ENCODE results near the gene VILL. TPM values are rescaled to one million over a fixed set of nuclear protein-coding genes. Genes with fewer than 3 reads are reported as not detected.

VILL gene
- 4.0 TPM for polyA plus RNA-seq (2013, experiment 1 of 2; ENCODE audit: insufficient read length)
- 2.3 TPM for polyA plus RNA-seq (2013, experiment 2 of 2; ENCODE audit: insufficient read length)

GRCh38 chr3:37990527-37990926, at the start of gene VILL:
Gene VILL, plus strand, starts transcription at chr3:37990786. Its CDS starts 2,887 bp downstream, at chr3:37993673.
- peak; percentile 11 for DNase-seq

- DNase-seq, result no peak
Observed at GRCh38 chr3:37941608-37942508, 48.7 kb upstream of the VILL start.

DNA sequence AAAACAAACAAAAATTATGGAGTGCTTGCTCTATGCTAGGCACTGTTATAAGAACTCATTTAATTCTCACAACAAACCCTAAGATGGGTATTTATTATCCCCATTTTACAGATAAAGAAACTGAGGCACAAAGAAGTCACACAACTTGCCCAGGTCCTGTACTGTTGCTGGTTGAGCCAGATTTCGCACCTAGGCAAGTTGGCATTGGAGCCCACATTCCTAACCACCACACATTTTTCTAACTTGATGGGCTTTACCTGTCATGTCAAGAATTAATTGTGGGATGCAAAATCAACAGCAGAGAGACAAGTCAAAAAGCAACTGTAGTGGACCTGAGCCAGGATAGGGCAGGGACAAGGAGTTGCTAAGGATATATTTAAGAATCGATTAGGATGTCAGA, 47.9 kb upstream of the VILL start:
- DNase-seq, result no peak

- no peak for DNase-seq
Observed at GRCh38 chr3:37943126-37943525, 47.5 kb upstream of the VILL start.

DNA sequence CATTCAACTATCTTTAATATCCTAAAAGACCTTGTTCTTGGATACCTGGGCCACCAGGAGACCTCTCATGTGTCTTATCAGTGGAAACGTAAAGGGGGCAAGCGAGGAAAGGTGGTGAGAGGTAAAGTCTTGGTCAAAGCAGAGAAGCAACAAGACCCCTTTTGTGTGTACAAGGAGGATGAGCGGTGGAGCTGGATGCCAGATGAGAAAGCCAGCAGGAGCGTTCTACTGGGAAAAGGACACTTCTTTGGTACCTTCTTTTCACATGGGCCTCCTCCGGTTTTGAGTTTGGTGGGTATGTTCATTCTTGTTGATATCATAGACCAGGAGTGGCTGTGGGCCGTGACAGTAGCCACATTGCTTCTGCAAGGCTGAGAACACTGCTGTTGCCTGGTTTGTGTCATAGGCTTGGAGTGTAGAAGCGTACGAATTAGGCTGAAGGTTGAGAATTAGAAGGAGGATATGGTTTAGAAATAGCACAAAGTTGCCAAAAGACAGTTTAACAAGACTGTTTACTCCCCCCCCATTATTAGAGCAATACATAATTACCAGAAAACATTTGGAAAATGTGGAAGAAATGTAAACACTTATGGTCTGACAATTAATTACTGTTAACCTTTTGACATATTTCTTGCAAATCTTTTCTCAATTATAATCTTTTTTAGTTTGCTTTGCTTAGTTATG, 46.8 kb upstream of the VILL start:
- no peak for DNase-seq

GRCh38 chr3:37944391-37944842, 46.2 kb upstream of the VILL start:
- DNase-seq, result no peak

DNA sequence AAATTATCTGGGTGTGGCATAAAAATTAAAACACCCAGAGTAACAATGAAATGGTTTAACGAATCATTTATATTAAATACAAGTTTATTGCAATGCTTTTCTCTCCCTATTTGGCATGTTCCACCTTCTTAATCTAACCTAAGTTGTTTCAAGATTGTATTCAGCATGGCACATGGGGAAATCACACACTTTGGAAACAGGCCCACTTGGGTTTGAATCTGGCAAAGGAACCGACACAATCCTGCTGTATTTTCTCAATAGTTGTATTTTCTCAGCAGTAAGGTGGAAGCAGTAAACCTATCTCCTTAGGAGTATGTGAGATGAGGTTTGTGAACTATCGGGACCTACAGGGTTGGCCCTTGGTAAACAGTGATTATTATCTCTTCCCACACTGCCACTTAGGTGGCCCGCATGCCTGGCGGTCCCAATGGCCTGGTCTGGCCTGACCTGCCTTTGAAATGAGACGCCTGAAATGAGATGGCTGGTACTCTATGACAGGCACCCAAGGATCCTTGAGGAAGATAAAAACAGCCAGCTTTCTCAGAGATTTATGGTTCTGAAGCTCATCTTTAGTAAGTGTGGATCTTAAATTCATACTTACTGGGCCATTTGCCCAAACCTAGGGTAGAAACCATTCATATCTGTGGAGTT, 45.3 kb upstream of the VILL start:
- DNase-seq, result peak; percentile 18

GRCh38 chr3:37945807-37946530, 44.6 kb upstream of the VILL start:
- peak; percentile 86 for DNase-seq

GRCh38 chr3:37946531-37946889, 44.1 kb upstream of the VILL start:
- DNase-seq, result no peak

DNA sequence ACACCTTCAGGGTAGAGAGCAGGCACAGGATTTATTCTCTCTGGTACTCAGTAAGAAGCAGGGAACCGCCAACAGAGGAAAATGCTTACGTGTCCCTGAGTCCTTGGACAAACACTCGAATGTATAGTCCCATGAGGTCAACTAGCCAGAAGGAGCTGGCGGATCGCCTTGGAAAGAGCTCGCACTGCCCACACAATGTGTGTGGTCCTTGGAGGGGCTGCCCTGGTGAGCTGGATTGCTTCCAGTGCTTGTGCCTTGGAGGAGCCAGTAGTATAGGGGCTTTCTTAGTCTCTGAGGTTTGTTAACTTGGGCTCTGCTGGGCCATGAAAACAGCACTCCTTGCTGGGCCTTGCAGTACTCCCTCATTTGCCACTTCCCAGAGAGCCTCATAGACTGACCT, 40.7 kb upstream of the VILL start:
- DNase-seq, result peak; percentile 58

DNA sequence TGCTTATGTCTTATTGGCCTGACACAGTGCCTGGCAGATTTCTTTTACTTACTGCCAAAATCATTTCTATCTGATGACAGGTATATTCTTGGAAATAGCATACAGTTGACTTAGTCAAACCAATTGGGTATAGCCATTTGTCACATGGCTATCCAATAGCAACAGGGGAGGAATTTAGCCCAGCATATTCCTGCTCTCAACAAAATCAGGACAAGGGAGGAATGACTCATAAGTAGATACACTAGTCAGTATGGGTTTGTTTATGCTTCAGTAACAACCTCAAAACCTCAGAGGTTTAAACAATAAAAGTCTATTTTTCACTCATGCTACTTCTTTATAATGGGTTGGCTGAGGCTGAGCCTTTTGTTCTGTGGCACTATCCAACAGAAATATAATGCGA, 38.0 kb upstream of the VILL start:
- DNase-seq, result peak; percentile 34

DNA sequence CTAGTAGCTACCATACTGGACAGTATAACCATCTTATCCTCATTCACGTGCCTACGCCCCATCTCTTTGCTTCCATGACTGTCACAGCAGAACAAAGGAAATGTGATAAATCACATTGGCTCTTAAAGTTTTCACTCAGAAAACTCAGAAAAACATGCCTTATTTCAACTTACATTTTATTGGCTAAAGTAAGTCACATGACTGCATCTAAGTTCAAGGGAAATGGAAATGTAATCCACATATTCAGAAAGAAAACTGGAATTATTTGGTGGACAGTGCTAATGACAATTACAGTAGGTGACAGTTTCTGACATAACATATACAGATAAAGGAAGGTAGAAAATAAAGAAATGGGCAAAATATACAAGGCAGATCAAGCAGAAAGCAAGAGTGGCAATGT, 37.4 kb upstream of the VILL start:
- no peak for DNase-seq

- no peak for DNase-seq
Observed at GRCh38 chr3:37953707-37954394, 36.7 kb upstream of the VILL start.

DNA sequence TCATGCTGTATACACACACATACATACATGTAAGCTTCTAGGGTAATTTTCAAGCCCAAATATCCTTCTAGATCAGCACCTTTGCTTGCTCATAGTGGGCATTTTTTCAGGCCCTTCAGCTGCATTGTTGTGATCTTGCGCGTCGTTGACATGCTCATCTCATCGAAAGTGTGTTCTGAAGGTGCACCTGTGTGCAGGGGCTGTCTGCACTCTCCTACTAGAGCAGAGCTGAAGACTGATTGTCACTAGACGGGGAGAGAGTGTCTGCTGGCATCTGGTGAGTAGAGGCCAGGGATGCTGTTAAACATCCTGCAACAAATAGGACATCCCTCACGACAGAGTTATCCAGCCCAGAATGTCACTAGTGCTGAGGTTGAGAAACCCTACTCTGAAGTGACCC, 35.7 kb upstream of the VILL start:
- DNase-seq, result no peak

DNA sequence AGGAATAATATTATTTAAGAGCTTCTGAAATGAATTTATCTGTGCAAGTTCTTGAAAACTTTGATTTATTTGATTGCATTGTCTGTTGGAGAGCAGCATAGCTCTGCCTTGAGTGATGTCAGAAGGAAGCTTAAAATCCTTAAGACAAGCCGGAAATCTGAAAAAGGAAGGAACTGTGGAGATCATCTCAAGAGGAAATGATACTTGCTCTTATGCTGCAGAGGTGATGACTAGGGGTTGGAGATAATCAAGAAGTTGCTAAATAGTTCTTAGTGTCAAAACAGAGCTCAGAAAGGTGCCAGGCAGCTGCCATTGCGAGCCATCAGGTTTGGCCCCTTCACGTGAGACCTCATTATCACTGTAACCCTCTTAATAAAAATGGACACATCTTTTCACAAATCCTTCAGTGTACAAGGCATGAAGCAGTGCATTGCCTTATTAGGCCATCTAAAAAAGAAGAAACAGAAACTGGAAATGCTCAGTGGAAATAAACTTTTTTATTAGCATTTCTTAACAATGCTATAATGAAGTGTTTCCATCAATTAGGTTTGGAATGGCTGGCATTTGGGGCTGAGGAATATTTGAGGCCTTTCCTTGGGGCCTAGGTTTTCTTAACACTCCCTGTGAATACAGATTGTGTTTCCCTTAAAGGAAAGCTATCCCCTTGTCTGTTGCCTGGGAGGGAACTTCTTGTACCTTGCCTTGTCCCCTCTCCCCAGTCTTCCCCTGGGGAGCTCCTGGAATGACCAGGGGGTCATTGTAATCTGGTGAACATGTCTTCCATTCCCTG, 34.5 kb upstream of the VILL start:
- no peak for DNase-seq

DNA sequence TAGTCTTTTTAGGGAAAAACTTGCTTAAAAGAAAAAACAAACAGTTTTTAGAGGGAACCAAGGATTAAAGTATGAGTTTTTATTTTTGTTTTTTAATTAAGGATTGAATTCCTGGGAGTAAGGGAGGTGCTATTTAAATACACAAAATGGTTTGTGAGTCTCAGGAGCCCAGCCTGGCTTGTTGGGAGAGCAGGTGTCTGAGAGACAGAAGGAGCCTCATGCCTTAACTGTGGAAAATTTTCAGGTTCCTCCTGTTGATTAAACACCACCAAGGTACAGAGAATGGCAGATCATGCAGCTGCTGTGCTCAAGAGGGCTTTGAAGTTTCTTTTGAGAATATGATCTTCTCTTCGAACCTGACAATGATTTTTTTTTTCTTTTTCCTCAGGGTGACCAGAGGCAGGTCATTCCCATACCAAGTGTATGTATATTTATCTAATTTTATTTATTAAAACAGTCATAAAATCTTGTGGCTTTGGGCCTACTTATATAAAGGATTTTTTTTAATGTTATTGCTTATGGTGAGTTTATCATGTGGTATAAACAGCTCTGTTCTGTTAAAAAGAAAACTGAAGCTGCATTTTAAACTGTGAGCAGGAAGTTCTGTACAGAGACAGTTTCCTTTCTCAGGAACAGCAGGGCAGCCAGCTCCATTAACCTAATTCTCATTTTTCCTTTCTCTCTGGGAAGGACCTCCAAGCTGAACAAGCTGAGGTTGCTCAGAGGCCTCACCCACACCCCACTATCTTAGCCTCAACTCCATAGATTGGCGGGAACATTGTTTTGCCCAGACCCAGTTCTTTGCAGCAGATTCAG, 33.7 kb upstream of the VILL start:
- DNase-seq, result no peak

- DNase-seq, result no peak
Observed at GRCh38 chr3:37957539-37957936, 33.0 kb upstream of the VILL start.

GRCh38 chr3:37961622-37962431, 28.8 kb upstream of the VILL start:
- no peak for DNase-seq

DNA sequence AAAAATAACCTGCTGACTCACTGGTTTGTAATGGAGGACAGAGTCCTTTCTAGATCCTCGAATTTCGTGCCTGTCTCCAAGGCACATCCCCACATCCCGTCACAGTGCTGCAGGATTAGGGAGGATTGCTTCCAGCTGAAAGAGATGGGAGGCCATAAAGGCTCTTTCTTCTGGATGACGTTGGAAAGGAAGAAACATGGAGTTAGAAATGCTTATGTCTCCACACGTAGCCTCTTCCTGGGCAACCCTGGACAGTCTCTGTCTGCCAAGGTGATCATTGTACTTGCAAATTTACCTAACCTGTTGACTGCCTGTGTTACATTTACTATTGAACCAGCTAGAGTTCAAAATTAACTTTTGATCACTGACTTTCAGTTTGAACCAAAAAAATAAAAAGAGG, 27.6 kb upstream of the VILL start:
- DNase-seq, result peak; percentile 68

All from fibroblast of skin of back (primary cell).